Fibroblast of lung (primary cell): ENCODE results near the gene BRCA2. TPM values are rescaled to one million over a fixed set of nuclear protein-coding genes. Genes with fewer than 3 reads are reported as not detected.

Source experiments
- DNase-seq, 2 donors: peaks; one replicate each; pipeline versions ENCODE4 v3.0.0 to v3.0.0-alpha.2; 2010; ENCODE audit warnings: low read depth in 2 of 2
- H2AFZ ChIP-seq: 2 replicates; pipeline ENCODE4 v1.5.1; 2012; ENCODE audit warnings: low read length, control low read depth, inconsistent platforms
- H3K27ac ChIP-seq: 2 replicates; pipeline ENCODE4 v1.5.1; 2011; ENCODE audit warnings: low read length, control low read depth; ENCODE audit not compliant: insufficient read depth
- H3K27me3 ChIP-seq: 2 replicates; pipeline ENCODE4 v1.5.1; 2011; ENCODE audit warnings: mild to moderate bottlenecking, low read length; ENCODE audit not compliant: control insufficient read depth, insufficient read depth
- H3K36me3 ChIP-seq: 2 replicates; pipeline ENCODE4 v1.5.1; 2011; ENCODE audit warnings: low read length; ENCODE audit not compliant: control insufficient read depth, insufficient read depth
- H3K4me1 ChIP-seq: 2 replicates; pipeline ENCODE4 v1.5.1; 2011; ENCODE audit warnings: low read length; ENCODE audit not compliant: control insufficient read depth, insufficient read depth; ENCODE audit errors: extremely low read depth
- H3K4me2 ChIP-seq: 2 replicates; pipeline ENCODE4 v1.5.1; 2011; ENCODE audit warnings: low read length, control low read depth; ENCODE audit not compliant: insufficient read depth; ENCODE audit errors: extremely low read depth
- H3K4me3 ChIP-seq, 4 experiments: fragments of 200-600 bp in 1 of 4; sonication (generic) in 1 of 4; replicated peaks in 1 of 4; 2 replicates each; pipeline ENCODE4 v1.5.1; 2011 to 2016; ENCODE audit warnings: low read length in 4 of 4, low read depth in 3 of 4, mild to moderate bottlenecking in 3 of 4, control low read depth in 2 of 4, inconsistent platforms in 1 of 4, mixed read lengths in 1 of 4; ENCODE audit not compliant: insufficient read depth in 1 of 4; ENCODE audit errors: control extremely low read depth in 1 of 4
- H3K79me2 ChIP-seq: 2 replicates; pipeline ENCODE4 v1.5.1; 2012; ENCODE audit warnings: mild to moderate bottlenecking, low read length, inconsistent platforms; ENCODE audit not compliant: control insufficient read depth, insufficient read depth
- H3K9ac ChIP-seq: 2 replicates; pipeline ENCODE4 v1.5.1; 2011; ENCODE audit warnings: mild to moderate bottlenecking, low read length, control low read depth; ENCODE audit not compliant: insufficient read depth
- H3K9me3 ChIP-seq: 2 replicates; pipeline ENCODE4 v1.5.1; 2012; ENCODE audit warnings: low read depth, low read length; ENCODE audit not compliant: control insufficient read depth, insufficient read depth
- H4K20me1 ChIP-seq: 2 replicates; pipeline ENCODE4 v1.5.1; 2011; ENCODE audit warnings: low read length; ENCODE audit not compliant: control insufficient read depth, insufficient read depth; ENCODE audit errors: extremely low read depth
- CTCF ChIP-seq, 2 donors: IDR thresholded peaks in 1 of 2; conservative IDR thresholded peaks in 1 of 2; 1 replicate in 1 of 2; 2 replicates in 1 of 2; pipeline ENCODE4 v1.5.1; 2011 to 2012; ENCODE audit warnings: low read length in 2 of 2, control low read depth in 1 of 2, inconsistent platforms in 1 of 2, low read depth in 1 of 2, mild to moderate bottlenecking in 1 of 2
- EZH2 ChIP-seq: IDR thresholded peaks from 2 replicates; pipeline ENCODE4 v1.5.1; 2012; ENCODE audit warnings: low read length, control low read depth, mild to moderate bottlenecking; ENCODE audit errors: missing control alignments
- polyA plus RNA-seq, 2 donors: library from polyadenylated mRNA; depleted of rRNA in 1 of 2; stranded (reverse) in 1 of 2; unstranded in 1 of 2; fragments of >200 nt; gene quantifications; 2 replicates each; pipeline ENCODE4 v1.2.1, GENCODE V29; 2011 to 2012; ENCODE audit warnings: missing spikeins in 1 of 2
- total RNA-seq: library from RNA; depleted of rRNA; stranded (reverse); fragments of >200 nt; gene quantifications from 2 replicates; pipeline ENCODE4 v1.2.1, GENCODE V29; 2014

The BRCA2 gene
- total and polyA plus RNA-seq, 2 donors (not counting 1 experiment from before 2014, with no cell fraction given), result 2.0 to 4.5 TPM

- no peak for TF ChIP-seq CTCF (conservative IDR thresholded peaks at IDR 0.05 in 1 of 2, IDR thresholded peaks at IDR 0.05 in 1 of 2; ENCODE audit: low read depth in 1 of 2, low read length in 2 of 2)
- no peak for TF ChIP-seq EZH2
Measured at GRCh38 chr13:32417995-32418394, 102.7 kb downstream of the BRCA2 start.

GRCh38 chr13:32419862-32420261, 104.6 kb downstream of the BRCA2 start:
- H3K27me3 ChIP-seq, result no peaks in the 10 kb centered on the region
- no peaks in the 10 kb centered on the region for H3K9me3 ChIP-seq
- TF ChIP-seq EZH2, result no peak
- no peak for TF ChIP-seq CTCF (conservative IDR thresholded peaks at IDR 0.05 in 1 of 2, IDR thresholded peaks at IDR 0.05 in 1 of 2; ENCODE audit: low read depth in 1 of 2, low read length in 2 of 2)
- H3K9ac ChIP-seq, result no peak overlapping the region
- H3K27ac ChIP-seq, result no peak overlapping the region
- H3K4me2 ChIP-seq, result no peak overlapping the region
- no peak overlapping the region for H3K4me3 ChIP-seq
- H3K4me1 ChIP-seq, result no peaks in the 10 kb centered on the region
- no peaks in the 10 kb centered on the region for H4K20me1 ChIP-seq
- H2AFZ ChIP-seq, result no peak overlapping the region
- DNase-seq, result no peak
- no peaks in the 10 kb centered on the region for H3K79me2 ChIP-seq
- no peaks in the 10 kb centered on the region for H3K36me3 ChIP-seq

More at GRCh38 chr13:32417995-32418394, 102.7 kb downstream of the BRCA2 start:
- Histone ChIP-seq H2AFZ (no peak overlapping the region), H3K27ac (no peak overlapping the region), H3K9ac (no peak overlapping the region), H4K20me1 (no peaks in the 10 kb centered on the region), H3K4me3 (no peak overlapping the region), H3K4me1 (no peaks in the 10 kb centered on the region), H3K9me3 (no peaks in the 10 kb centered on the region), H3K79me2 (no peaks in the 10 kb centered on the region), H3K36me3 (no peaks in the 10 kb centered on the region), H3K4me2 (no peak overlapping the region), H3K27me3 (no peaks in the 10 kb centered on the region)
- no peak for DNase-seq

- Histone ChIP-seq H3K4me2 (no peak overlapping the region), H3K4me1 (no peaks in the 10 kb centered on the region), H3K9me3 (no peaks in the 10 kb centered on the region), H4K20me1 (no peaks in the 10 kb centered on the region), H3K27me3 (no peaks in the 10 kb centered on the region), H2AFZ (no peak overlapping the region), H3K9ac (no peak overlapping the region), H3K36me3 (no peaks in the 10 kb centered on the region), H3K27ac (no peak overlapping the region), H3K79me2 (no peaks in the 10 kb centered on the region), H3K4me3 (no peak overlapping the region)
- no peak for DNase-seq
- TF ChIP-seq EZH2 (no peak), CTCF (conservative IDR thresholded peaks at IDR 0.05 in 1 of 2, IDR thresholded peaks at IDR 0.05 in 1 of 2; ENCODE audit: low read depth in 1 of 2, low read length in 2 of 2) (no peak)
Measured at GRCh38 chr13:32423592-32423991, 108.3 kb downstream of the BRCA2 start.
